Measurements from ENCODE around the gene LPAR3. TPM values are rescaled to one million over a fixed set of nuclear protein-coding genes. Genes with fewer than 3 reads are reported as not detected.

The LPAR3 gene
- polyA plus RNA-seq, 3 donors = 0.03 to 6.0 (median 0.11) TPM

GRCh38 chr1:84840346-84840745 is 52.7 kb downstream of the LPAR3 start:
- H3K27ac ChIP-seq (ENCODE audit: low read depth, low read length) = no peak overlapping the region

GRCh38 chr1:84839544-84839943 is 53.5 kb downstream of the LPAR3 start:
- WGBS, 3 donors = 66 to 95% (median 76%) methylated on average over 1 of the region's 1 CpG
- no peak overlapping the region for H3K27ac ChIP-seq (ENCODE audit: low read depth, low read length)

DNA sequence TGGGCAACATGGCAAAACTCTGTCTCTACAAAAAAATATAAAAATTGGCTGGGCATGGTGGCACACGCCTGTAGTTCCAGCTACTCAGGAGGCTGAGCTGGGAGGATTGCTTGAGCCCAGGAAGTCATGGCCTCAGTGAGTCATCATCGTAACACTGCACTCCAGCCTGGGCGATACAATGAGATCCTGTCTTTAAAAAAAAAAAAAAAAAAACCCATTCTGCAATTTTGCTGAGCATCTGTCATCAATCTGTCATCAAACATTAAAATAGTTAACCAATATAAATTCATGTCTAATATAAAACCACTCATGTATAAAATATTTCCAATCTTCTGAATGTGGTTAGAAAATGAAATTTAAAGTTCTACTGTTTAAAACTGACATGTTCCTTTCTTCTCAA is 56.9 kb downstream of the LPAR3 start:
- H3K27ac ChIP-seq (ENCODE audit: low read depth, low read length) = no peak overlapping the region
- WGBS, 3 donors = 64 to 95% (median 83%) methylated on average over 3 of the region's 3 CpGs

DNA sequence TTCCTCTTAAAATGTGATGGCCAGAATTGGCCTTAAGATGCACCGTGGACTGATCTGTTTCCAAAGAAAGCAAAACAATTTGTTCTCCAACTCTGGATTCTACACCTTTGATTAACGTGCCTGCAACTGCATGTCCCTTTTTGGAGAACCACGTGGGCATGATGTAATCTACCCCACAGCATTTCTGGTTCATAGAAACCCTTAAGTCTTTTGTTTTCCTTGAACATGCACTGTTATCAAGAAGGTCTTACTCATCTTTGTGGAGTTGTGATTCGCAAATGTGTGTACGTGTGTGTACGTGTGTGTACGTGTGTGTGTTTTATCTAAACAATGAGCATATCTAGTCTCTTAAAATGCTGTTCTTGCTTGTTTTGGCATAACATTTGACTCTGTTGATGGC is 57.8 kb downstream of the LPAR3 start:
- 74 to 87% (median 82%) methylated on average over 7 of the region's 7 CpGs for WGBS, 3 donors
- no peak overlapping the region for H3K27ac ChIP-seq (ENCODE audit: low read depth, low read length)

DNA sequence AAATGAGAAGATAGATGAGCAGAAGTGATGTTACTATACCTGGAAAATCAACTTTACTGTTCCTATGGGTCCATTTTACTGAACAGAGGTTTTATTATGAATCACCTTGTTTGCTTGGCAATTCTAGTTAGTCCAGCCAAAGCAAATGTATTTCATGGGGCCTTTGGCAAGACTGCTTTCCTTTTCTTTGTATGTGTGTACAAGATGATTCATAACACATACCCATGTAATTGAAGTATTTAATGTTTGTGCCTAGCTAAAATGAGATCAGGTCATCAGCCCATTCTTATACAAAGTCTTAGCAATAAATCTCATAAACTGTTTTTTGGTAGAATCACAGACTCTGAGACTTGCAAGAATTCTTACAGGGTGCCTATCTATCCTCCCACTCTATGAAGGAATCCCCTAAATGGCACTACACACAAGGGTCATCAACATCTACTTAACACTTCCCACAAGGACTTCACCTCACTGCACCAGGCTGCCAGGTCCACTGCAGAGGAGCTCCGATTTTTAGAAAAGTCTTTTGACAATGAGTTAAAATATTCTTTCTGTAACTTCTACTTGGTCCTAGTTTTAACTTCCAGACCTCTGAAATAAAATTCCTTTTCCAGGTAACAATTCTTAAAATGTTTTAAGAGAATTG is 58.5 kb downstream of the LPAR3 start:
- 78 to 91% (median 82%) methylated on average over 1 of the region's 1 CpG for WGBS, 3 donors
- no peak overlapping the region for H3K27ac ChIP-seq (ENCODE audit: low read depth, low read length)

DNA sequence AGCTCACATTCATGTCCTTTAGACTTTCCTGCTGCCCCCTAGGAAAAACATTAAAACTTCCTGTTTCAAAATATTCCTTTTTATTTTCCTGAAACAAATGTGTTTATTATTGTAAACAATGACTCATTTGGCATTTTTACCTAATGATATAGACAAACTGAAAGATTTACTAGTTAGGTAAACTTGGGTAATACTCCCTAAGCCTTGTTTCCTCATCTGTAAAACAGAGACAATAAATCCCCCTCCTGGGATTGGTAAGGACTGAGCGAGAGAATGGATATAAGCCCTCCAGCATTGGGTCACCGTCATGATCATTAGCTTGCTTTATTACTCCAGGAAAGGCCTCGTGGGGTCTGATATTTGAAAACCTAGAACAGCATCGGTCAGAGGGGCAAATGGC is 59.8 kb downstream of the LPAR3 start:
- H3K27ac ChIP-seq (ENCODE audit: low read depth, low read length) = no peak overlapping the region
- WGBS, 3 donors = 60 to 92% (median 85%) methylated on average over 4 of the region's 4 CpGs

DNA sequence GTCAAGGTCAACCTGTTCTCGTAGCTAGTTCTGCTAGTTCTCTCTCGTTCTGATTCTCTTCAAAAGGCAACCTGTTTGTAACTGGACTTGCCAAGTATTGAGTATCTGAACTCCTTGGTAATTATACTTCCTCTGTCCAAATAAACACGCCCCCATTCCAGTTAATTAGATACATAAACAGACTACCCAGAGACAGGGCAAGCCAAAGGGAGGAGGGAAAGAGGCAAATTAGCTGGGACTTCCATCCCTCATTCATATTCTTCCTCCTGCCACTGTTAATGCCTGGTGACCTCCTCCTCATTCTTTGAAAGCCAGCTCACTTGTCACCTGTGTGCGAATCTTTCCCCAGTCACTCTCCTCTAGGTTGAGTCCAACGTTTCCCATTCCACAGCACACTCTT is 62.9 kb downstream of the LPAR3 start:
- H3K27ac ChIP-seq (ENCODE audit: low read depth, low read length) = no peak overlapping the region
- 74 to 88% (median 81%) methylated on average over 5 of the region's 5 CpGs for WGBS, 3 donors

- 71 to 83% (median 81%) methylated on average over 3 of the region's 3 CpGs for WGBS, 3 donors
- no peak overlapping the region for H3K27ac ChIP-seq (ENCODE audit: low read depth, low read length)
These were observed 65.0 kb downstream of the LPAR3 start for GRCh38 chr1:84827976-84828375.

- 83 to 90% (median 86%) methylated on average over 3 of the region's 3 CpGs for WGBS, 3 donors
- H3K27ac ChIP-seq (ENCODE audit: low read depth, low read length) = no peak overlapping the region
These were observed 65.5 kb downstream of the LPAR3 start for GRCh38 chr1:84827555-84827954.

- WGBS, 3 donors = 61 to 86% (median 84%) methylated on average over 3 of the region's 3 CpGs
- no peak overlapping the region for H3K27ac ChIP-seq (ENCODE audit: low read depth, low read length)
These were observed 67.8 kb downstream of the LPAR3 start for GRCh38 chr1:84825161-84825560.

- 100% methylated on average over 1 of the region's 1 CpG for WGBS, 3 donors
- no peak overlapping the region for H3K27ac ChIP-seq (ENCODE audit: low read depth, low read length)
These were observed 69.0 kb downstream of the LPAR3 start for GRCh38 chr1:84823991-84824390.

GRCh38 chr1:84823511-84823910 is 69.5 kb downstream of the LPAR3 start:
- H3K27ac ChIP-seq (ENCODE audit: low read depth, low read length) = no peak overlapping the region

GRCh38 chr1:84810343-84810742 is 82.7 kb downstream of the LPAR3 start:
- no peak overlapping the region for H3K27ac ChIP-seq (ENCODE audit: low read depth, low read length)
- 92 to 93% (median 92%) methylated on average over 9 of the region's 9 CpGs for WGBS, 3 donors

GRCh38 chr1:84809023-84809422 is 84.0 kb downstream of the LPAR3 start:
- 94 to 100% (median 95%) methylated on average over 3 of the region's 3 CpGs for WGBS, 3 donors
- no peak overlapping the region for H3K27ac ChIP-seq (ENCODE audit: low read depth, low read length)

- WGBS, 3 donors = 91 to 100% (median 92%) methylated on average over 1 of the region's 1 CpG
- H3K27ac ChIP-seq (ENCODE audit: low read depth, low read length) = no peak overlapping the region
These were observed 89.4 kb downstream of the LPAR3 start for GRCh38 chr1:84803604-84804003.

DNA sequence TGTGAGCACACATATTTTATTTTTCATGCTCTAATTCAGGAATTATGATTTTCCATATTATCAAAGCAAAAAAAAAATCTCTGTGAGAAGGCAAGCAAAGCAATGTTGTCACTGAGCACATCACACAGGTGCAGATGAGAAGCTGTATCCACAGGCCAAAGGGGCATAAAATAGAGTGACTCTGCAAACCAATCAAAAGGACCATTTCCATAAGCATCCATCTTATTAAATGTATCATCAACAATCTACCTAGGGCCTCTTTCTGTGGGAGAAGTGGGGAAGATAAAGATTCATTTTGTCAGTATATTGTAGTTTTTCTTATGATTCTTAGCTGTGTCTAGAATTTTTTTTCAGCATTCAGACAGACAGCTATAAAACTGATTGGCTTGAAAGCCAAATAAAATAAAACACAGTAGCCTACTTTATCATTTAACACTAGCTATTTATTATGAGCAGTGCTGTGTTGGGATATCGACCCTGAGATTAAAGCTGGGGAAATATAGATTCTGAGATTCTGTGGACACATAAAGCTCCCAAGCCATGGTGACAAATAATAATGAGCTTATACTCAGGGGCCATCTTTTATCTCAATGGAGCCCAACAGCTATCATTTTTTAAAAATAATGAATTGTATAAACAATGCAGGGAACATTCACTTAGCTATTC is 90.3 kb downstream of the LPAR3 start:
- WGBS, 3 donors = 72 to 76% (median 73%) methylated on average over 1 of the region's 1 CpG

DNA sequence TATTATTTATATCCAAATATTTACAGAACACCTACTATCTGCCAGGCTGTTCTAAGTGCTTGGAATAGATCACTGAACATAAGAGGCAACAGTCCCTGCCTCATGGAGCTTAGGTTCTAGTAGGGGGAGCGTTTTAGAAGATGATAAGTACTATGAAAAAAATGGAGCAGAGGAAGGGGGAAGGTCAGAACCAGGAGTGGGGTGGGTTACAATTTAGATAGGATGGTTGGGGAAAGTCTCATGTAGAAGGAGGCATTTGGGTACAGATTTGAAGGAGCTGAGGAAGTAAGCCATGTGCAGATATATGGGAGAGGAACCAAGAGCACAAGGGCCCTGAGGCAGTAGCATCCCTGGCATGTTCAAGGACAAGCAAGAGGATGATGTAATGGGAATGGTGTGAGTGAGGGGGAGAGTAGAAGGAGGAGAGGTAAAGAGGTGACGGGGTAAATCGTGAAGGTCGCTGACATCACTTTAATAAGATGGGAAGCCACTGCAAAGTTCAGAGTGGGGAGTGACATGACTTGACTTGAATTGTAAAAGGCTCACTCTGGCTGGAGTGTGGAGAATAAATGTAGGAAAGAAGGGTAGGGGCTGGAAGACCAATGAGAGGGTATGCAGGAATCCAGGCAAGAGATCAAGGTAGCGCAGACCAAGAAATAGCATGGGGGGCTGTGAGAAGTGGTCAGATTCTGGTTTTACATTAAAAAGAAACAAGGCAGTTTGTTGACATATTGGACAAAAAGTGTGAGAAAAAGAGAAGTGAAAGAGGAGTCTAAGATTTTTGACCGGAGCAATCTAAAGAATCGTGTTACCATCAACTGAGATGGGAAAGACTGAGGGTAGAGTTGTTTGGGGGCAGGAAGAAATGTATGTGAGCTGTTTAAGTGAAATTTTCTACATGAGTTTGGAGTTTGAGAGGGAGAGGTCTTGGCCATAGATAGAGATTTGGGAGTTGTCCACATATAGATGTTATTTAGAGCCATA is 92.6 kb downstream of the LPAR3 start:
- H3K27ac ChIP-seq (ENCODE audit: low read depth, low read length) = no peak overlapping the region
- 84 to 92% (median 86%) methylated on average over 7 of the region's 7 CpGs for WGBS, 3 donors

More for the DNA sequence above, 90.3 kb downstream of the LPAR3 start:
- H3K27ac ChIP-seq (ENCODE audit: low read depth, low read length) = no peak overlapping the region

- 85 to 92% (median 90%) methylated on average over 3 of the region's 3 CpGs for WGBS, 3 donors
These were observed 95.4 kb downstream of the LPAR3 start for GRCh38 chr1:84797603-84798002.

GRCh38 chr1:84795966-84796600 is 96.9 kb downstream of the LPAR3 start:
- no peak overlapping the region for H3K27ac ChIP-seq (ENCODE audit: low read depth, low read length)
- 70 to 80% (median 76%) methylated on average over 9 of the region's 9 CpGs for WGBS, 3 donors

More at GRCh38 chr1:84797603-84798002, 95.4 kb downstream of the LPAR3 start:
- no peak overlapping the region for H3K27ac ChIP-seq (ENCODE audit: low read depth, low read length)

All from adipose tissue (tissue), 3 donors.